NK-92 treated with Interleukin-12 subunit alpha and Interleukin-12 subunit beta, amount 100 ng/mL, for 24 hours (cell line): ENCODE results near the gene STX19.
"Not testable (repeated sequence)": the region's sequence is repeated elsewhere in the genome, so short reads cannot be mapped to it uniquely, and the experiment has no call there.

ENCODE experiments used
- DNase-seq: peaks from one replicate; lab custom pipeline; 2025; lab: John Stamatoyannopoulos, UW

The STX19 gene

GRCh38 chr3:94028093-94028837, at the start of gene STX19:
Gene STX19 (minus strand): TSS chr3:94028597. CDS start chr3:94015269, 13,328 bp downstream.
- DNase-seq = no peak

- DNase-seq = no peak
Observed at GRCh38 chr3:94076055-94076454, 47.7 kb upstream of the STX19 start.

- no peak for DNase-seq
Observed at GRCh38 chr3:94071713-94072284, 43.4 kb upstream of the STX19 start.

- no peak for DNase-seq
Observed at GRCh38 chr3:94070341-94070911, 42.0 kb upstream of the STX19 start.

GRCh38 chr3:94069194-94069813, 40.9 kb upstream of the STX19 start:
- no peak for DNase-seq

- no peak for DNase-seq
Observed at GRCh38 chr3:94066506-94067500, 38.4 kb upstream of the STX19 start.

- DNase-seq = no peak
Observed at GRCh38 chr3:94065819-94066480, 37.6 kb upstream of the STX19 start.

- DNase-seq = no peak
Observed at GRCh38 chr3:94065122-94065521, 36.7 kb upstream of the STX19 start.

- no peak for DNase-seq
Observed at GRCh38 chr3:94064243-94064860, 36.0 kb upstream of the STX19 start.

- no peak for DNase-seq
Observed at GRCh38 chr3:94063496-94064119, 35.2 kb upstream of the STX19 start.

GRCh38 chr3:94062513-94063404, 34.4 kb upstream of the STX19 start, which contains the start of the genes DHFR2 and NSUN3:
Gene DHFR2 (minus strand): TSS chr3:94062916. CDS start chr3:94061511, 1,405 bp downstream.
Gene NSUN3 (plus strand): TSS chr3:94063061. CDS start chr3:94063127, 66 bp downstream.
- peak; percentile 88 for DNase-seq

GRCh38 chr3:94061297-94061696, 32.9 kb upstream of the STX19 start:
- no peak for DNase-seq

- no peak for DNase-seq
Observed at GRCh38 chr3:94050546-94050945, 22.1 kb upstream of the STX19 start.

GRCh38 chr3:94049267-94049666, 20.9 kb upstream of the STX19 start:
- DNase-seq = no peak

- no peak for DNase-seq
Observed at GRCh38 chr3:94046533-94046932, 18.1 kb upstream of the STX19 start.

- DNase-seq = not testable (repeated sequence)
Observed at GRCh38 chr3:94044100-94044936, 15.9 kb upstream of the STX19 start.

GRCh38 chr3:94043285-94043684, 14.9 kb upstream of the STX19 start:
- no peak for DNase-seq

- DNase-seq = no peak
Observed at GRCh38 chr3:94036909-94037507, 8.6 kb upstream of the STX19 start.
